ENCODE results near the gene LTK.

LTK gene

DNA sequence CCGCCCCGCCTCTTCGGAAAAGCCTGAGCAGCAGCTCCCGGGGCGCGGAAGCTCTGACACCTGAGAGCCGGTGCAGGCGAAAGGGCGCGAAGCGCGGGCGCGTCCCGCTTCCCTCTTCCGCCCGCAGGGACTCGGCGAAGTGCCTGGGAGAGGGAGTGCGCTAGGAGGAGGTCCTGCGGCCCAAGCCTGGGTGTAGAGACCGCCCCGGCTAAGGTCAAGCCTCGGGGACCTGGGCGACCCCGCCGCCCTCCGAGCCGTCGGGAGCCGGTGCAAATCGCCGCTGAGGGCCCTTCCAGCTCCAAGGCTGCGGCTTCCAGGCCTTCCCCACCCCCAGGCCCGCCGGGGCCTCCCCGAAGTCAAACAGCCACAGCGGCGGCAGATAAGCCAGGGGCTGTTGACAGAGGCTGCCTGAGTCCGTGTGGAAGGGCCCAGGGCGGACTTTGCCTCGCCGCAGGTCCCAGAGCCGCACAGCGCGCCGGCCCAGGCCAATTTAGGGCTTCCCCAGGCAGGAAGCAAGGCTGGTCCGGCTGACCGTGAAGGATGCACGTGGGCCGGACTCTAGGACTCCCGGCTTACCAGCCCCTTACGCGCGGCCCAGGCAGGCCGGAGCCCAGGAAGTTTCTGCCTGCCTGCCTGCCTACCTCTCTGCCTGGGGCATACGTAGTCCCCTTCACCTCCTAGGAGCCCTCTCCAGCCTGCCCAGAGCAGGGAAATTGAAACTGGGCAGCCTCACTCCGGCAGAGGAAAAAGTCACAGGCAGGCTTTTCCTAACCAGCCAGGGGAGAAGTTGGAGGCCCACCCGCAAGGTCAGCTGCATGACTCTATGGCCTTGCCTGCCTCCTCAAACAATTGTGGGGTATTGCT, 17.7 kb downstream of the LTK start:
- DNase-seq, result no peak

DNA sequence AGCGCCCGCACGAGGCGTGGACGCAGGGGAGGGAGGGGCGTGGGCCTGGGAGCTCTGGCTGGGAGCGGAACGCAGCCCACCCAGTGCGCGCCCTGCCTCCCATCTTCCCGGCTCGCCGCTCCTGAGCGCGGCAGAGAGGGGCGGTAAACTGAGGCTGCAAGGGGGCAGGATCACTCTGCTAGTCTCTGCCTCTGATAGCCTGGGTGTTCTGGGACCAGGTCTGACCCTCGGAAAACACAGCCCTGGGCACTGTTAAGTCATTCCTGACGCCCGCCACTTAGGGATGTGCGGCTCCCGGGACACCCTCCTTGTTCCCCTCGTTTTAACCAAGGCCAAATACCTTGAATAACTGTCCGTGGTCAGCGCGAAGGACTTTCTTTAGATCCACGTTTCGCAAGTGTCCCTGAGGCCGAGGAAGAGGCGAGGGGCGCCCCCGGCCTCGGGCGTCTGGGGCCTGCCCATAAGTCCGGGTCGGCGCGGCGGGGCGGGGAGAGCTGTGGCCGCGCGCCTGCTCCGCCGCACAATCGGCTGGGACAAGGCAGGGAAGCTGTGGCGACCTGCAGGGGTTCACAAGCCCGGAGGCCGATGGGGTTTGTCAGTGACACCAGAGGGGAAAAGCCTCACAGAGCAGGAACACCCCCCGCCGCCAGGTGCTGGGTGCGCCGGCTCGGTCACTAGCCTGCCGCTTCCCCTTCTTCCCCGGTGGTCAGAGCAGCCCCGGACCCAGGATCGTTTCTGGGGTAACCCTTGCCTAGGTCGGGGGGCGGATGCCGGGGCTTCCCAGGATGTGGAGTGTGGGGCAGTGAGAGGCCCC, 18.5 kb downstream of the LTK start:
- DNase-seq, result no peak

DNA sequence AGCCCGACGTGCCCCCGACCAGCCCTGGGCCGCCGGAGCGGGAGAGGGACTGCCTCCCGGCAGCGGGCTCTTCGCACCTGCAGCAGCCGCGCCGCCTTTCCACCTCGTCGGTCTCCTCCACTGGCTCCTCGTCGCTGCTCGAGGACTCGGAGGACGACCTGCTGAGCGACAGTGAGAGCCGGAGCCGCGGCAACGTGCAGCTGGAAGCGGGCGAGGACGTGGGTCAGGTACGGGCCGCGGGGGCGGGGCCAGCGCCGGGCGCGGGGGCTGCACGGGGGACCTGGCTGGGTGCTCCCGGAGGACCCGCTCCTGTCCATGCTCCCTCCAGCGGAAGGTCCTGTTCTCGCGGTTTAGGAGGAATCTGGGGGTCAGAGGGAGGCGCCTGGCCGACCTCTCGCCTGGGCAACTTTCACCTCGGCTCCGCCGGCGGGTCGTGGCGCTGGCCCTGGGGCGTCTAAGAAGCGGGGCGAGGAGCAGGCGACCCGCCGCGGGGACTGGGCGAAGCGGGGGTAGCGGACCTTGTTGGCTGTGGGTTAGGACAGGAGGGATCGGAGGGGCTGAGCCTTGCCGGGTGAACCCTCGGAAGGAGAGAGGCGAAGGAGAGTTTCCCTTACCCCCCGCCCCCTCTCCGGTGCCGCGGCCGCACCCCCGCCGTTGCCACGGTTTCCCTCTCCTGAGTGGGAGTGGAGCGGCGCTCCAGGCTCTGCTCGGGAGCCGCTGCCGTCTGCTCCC, 19.3 kb downstream of the LTK start:
- no peak for DNase-seq

DNA sequence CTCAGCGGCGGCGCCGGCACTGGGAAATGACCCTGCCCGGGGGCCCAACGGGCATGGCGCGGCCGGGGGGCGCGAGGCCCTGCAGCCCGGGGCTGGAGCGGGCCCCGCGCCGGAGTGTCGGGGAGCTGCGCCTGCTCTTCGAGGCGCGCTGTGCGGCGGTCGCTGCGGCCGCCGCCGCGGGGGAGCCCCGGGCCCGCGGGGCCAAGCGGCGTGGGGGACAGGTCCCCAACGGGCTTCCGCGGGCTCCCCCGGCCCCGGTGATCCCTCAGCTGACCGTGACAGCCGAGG, 19.8 kb downstream of the LTK start:
- no peak for DNase-seq

DNA sequence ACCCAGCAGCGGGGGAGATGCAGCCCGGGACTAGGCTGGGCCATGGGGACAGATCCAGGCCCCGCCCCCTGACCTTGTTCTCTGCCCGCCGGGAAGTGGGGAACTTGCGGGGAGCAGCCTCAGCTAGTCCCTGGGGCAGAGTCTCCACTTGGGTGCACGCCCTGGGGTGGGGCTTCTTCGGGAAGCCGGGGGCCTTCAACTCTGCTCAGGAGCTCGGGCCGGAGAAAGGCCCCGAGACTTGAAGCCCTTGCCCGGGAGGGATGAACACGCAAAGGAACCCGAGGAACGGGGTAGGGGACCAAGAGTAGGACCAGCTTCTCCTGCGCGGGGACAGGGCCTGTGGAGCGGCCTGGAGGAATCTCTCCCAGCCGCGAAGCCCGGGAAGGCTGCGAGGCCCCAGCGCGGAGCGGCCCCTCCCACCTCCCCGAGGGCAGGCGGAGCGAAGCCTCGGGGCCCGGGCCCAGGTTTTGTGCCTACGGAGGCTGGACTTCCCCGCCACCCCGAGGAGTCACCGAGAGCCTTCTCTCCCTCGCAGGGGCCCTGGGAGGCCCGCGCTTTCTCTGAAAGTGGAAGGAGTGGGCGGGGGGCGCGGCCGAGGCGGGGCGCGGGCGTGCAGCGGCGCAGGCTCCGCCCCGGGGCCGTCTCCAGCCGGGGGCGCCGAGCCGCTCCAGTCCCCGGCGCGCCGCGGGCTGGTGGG, 20.3 kb downstream of the LTK start, which contains the start of gene ITPKA:
ITPKA (plus strand) TSS at position 670 of the 697 bp plus-strand sequence. CDS start 54 bp downstream, outside the sequence.
- peak; percentile 88 for DNase-seq

DNA sequence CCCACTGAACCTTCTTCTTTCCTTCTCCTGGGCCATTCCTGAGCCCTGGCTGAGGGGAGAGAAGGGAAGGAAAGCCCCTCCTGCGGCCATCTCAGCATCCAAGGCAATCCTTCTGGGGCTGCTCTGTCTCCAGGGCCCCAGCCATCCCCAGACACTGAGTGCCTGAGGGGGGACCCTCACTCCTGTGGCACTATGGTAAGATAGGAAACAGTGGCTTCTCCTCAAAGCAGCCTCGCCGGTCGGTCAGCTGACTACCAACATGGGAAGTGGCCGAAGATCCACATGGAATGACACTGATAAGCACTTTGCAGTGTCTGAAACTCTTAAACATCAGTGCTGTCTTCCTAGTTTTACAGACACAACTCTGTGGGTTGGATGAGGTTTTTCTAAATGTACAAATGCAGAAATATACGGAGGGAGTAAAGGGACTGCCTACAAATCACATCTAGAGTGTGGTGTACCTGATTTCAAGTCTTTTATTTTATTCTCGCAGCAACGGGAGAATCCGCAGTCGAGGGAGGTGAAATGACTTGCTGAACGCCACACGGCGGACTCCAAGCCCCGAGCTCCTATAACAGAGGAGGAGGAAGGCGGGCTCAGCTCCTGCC, 20.9 kb downstream of the LTK start:
- DNase-seq, result no peak

DNA sequence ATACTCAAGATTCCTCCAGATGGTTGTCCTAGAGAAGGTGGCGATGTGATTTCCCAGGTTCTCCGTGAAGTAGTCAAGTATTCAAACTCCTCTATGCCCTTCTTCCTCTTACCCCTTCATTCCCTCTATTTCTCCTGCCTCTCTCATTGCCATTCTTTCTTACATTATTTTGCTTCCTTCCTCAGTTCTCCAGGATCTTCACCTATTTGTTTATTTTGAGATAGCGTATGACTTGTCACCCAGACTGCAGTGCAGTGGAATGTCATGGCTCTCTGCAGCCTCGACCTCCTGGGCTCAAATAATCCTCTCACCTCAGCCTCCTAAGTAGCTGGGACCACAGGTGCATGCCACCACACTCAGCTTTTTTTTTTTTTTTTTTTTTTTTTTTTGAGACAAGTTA, 21.7 kb downstream of the LTK start:
- DNase-seq, result no peak

DNA sequence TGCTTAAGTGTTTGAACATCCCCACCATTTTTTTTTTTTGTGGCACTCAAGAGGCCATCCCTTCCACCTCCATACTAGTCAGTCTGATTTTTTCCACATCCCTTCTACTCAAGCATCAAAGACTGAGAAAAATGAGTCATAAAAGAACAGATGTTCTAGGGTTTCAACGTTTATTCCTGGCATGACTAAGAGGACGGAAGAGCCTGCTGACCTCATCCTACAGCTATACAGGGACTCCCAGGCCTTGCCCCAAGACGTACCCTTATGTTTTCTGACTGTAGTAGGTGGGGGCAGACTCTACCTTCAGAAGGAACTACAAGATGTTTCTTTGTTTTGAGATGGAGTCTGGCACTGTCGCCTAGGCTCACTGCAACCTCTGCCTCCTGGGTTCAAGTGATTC, 23.3 kb downstream of the LTK start:
- DNase-seq, result peak; percentile 41

DNA sequence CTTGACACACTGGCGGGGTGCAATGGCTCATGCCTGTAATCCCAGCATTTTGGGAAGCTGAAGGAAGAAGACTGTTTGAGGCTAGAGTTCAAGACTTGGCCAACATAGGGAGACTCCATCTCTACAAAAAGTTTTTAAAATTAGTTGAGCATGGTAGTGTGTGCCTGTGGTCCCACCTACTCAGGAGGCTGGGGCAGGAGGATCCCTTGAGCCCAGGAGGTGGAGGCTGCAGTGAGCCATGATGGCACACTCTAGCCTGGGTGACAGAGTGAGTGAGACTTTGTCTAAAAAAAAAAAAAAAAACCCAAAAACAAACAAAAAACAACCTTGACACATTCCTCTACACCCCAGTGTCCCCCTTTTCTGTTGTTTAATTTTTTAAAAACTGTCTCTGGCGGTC, 24.0 kb downstream of the LTK start:
- no peak for DNase-seq

DNA sequence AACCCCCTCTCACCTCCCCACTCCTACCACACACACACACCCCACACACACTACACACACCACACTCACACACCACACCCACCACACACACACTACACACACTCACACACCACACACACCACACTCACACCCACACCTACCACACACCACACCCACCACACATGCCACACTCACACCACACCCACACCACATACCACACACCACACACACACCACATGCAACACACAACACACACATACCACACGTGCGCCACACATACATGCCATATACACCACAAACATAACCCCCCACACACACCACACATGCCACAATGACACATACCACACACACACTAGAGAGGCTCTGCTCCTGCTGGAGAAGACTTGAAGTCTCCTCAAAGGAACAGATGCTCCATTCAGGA, 25.8 kb downstream of the LTK start:
- no peak for DNase-seq

DNA sequence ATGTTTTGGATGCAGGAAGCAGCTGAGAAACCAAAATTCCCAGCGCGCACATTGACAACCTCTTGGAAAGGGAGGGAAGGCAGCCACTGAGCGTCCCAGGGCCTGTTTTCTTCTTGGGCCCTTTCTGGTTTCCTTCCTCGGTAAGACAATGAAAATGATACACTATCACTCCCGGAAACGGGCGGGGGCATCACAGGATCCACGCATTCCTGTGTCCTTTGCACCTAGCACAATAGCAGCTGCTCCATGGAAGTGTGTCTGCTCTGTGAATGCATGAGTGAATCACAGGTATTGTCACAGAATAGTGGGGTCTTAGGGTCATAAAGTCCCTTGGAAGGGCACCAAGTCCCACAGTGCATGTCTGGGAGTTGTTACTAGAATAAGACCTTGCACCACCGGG, 26.2 kb downstream of the LTK start:
- no peak for DNase-seq

DNA sequence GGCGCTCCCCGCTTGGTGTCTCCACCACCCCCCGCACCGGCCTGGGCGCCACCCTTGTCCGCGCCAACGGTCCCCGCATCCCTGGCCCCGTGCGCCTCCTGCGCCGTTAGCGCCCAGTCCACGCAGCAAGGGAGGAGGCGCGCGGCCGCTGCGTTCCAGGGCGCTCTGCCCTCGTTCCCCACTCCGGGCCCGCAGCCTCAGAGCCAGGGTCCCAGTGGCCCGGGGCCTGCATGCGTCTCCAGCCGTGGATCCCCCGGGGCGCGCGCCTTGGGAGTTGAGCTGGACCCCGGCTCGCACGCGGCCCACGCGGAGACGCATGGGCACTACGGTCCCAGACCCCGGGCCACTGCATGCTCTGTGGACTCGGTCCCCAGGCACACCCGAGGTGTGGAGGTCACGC, 27.3 kb downstream of the LTK start:
- DNase-seq, result no peak

DNA sequence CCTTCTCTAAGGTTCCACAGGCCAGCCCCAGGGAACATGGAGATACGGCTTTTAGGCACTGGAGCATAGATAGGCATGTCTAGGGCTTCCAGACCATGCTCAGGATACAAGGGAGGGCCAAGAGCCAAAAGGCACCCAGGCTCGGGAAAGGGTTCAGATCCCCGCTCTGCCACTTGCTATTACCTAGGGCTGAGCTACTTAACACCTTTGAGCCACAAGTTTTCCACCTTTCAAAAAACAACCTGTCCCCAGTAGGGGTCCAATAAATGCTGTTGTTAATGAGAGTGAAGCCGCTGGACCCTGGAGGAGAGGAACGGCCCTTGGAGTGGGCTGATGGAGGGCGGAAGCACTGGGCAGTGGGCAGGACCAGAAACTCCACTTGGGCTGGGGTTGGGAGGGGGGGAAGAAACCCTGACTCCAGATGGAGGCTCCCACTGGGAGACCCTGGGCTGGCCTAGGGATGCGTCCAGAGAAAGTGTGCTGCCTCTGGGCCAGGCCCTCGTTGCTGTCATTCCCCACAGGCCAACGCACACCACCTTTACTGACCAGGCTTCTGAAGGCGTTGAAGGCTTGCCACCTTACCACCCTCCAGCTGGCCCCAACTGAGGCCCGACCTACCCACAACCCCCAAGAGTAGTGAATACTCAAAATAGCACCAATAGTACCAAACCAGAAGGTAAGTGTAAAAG, 28.5 kb downstream of the LTK start:
- DNase-seq, result no peak

DNA sequence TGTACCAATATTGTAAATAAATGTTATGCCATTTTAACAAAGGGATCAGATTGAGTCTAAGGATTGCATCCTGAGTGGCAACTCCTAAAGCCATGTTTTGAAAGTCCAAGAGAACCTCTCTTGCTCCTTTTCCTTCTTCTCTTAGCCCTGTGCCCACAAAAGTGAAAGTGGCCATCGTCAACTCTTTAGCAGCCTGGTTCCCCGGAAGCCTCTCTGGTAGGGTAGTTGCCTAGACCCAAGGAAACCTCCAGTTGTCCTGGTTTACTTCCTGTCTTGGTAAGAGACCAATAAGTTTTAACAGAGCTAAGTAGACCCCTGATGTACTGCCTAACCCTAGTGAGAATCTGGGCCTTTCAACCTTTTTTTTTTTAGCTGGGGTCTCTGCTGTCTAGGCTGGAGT, 30.1 kb downstream of the LTK start:
- no peak for DNase-seq

DNA sequence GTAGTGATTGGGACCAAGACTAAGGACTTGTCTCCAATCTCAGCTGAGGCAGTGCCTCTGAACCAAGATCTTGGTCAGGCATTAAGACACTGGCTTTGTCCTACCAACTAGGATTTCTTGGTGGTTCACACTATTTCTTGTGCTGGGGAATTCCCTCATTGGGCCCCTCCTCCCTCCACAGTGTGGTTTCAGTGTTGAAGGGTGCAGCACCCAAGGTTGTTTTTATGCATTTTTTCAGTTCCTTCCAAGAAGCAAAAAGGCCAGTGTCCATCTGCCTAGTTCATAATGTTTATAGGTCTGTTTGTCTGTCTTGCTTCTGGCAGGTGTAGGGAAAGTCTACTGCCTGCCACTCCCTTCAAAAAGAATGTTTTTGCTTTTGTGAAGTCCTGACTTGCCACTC, 30.5 kb downstream of the LTK start:
- DNase-seq, result peak; percentile 36

DNA sequence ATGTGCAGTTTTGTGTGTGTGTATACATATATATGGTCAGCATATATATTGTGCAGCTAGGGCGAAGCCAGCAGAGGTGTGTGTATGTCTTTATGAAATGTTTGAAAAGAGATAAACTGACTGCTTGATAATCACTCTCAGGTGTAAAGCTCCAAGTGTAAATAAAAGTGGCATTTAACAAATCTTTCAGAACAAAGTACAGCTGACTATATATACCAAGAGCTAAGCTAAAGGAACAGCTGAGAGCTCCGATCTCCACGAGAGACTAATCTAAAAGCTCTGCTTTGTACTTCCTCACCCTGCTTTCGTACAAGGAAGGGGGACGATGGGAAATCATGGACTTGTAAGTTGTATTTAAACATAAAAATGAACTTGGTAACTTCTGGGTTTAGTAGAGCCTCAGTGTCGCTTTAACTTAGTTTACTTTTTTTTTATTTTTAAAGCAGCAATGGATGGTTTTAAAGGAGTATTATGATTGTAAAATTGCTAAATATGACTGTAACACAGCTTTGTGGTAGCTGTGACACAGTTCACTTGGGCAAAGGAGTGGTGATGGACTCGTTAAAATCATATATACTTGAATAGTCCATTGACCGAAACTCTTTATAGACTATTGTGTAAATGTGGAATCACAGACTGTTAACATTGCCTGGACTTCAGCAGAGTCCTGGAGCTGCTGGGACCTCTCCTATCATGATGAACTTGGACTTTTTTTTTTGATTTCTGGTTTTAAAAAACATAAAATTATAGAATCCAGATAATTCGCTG, 31.3 kb downstream of the LTK start:
- DNase-seq, result no peak

DNA sequence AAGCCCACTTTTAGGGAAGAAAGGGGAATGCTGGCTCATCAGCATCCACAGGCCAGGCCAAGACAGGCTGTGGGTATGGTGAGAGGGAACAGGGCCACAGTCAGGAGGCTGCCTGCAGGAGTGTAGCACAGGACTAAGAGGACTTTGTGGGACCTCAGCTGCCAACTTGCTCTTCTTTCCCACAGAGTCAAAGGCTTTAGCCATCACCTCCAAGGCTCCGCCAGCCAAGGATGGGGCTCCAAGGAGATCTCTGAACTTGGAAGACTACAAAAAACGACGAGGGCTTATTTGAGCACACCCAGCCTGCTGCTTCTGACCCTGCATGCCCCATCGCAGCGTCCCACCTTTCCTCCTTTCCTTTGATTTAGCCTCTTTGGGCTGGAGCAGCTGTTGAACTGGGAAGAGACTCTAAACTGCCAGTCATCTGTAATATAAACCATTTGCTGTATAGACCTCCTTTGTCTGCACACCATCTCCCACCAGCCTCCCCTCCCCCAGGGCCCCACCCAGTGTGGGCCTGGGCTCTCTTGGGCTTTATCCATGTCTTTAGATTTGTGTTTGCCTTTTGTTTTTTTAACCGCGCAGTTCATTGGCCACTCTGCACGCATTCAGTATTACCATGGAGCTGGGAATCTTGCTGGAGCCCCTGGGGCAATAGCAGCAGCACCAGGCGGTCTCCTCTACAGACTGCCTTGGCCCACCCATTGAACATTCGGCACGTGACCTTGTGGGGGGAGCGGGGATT, 33.1 kb downstream of the LTK start:
- no peak for DNase-seq

DNA sequence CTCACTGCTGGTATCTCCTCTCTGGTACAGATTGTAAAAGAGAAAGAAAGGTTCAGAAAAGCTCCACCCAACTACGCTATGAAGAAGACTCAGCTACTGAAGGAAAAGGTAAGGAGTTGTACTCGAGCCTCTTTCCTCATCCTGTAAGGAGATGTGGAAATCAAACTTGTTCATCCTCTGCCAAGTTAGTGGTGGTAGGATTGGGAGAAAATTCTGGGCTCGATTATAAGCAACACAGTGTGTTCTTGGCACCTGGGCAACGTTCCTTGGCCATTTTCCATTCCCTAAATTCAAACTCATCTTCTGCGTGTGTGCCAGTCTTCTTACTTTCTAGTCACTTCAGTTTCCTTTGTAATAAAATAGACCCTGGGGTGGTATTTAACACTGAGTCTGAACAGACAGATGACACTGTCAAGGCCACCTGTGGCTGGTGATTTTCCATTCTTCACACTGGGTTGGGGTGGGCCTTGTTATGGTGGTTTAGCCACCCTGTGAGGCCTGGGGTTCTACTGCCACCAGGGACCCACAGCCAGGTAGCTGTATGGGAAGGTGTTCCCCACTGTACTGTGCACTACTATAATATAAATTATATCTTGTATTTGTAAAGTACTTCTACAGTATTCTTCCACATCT, 37.1 kb downstream of the LTK start:
- DNase-seq, result no peak

DNA sequence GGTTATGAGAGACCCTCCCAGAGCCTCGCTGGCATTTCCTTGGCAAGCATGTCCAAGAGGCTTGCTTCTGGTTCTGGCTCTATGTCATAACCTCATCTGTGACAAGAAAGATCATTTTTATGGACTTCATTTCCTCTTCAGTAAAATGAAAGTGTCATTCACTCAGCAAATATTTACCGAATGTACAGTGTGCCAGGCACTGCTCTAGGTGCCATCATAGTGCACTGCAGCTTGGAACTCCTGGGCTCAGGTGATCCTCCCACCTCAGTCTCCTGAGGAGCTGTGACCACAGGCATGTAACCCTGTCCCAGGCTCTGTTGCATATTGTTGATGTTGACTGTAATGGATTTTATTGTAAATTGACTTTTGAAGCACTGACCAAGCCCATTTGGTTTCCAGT, 38.7 kb downstream of the LTK start:
- no peak for DNase-seq

DNA sequence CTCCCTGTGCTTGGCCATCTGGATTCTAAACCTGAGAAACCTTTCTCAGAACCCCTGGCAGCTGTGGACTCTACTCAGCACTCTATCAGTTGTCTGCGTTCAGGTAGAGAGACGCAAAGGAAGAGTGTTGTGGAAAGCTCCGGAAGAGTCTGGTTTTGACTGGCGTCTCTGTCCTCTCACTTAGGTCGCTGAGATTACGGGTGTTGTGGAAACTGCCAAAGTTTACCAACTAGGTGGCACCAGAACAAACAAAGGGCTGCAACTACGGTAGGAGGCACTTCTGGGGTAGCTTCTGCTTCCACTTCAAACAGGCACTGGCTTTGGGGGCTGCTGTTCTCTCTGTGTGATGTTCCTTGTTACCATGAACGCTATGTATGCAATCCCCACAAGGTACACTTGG, 39.2 kb downstream of the LTK start:
- no peak for DNase-seq

Data from suppressor macrophage treated with lipopolysaccharide for 4 hours (primary cell).